K562 (cell line): ENCODE results near the gene SLCO3A1.

Experiments used
- SREBF2 ChIP-seq: sonication (generic); formaldehyde crosslinking; IDR thresholded peaks from 2 replicates; pipeline ENCODE4 v1.4.0; 2020; ENCODE audit warnings: mild to moderate bottlenecking, missing genetic modification reagents
- ZZZ3 ChIP-seq: fragments of 450-650 bp; IDR thresholded peaks from 2 replicates; pipeline ENCODE4 v1.6.1; 2016; ENCODE audit warnings: antibody characterized with exemption, mild to moderate bottlenecking, moderate library complexity

- TF ChIP-seq SREBF2 (CRISPR knock-in tag), result no peak
- TF ChIP-seq ZZZ3, result no peak
These were observed 247.2 kb downstream of the SLCO3A1 start for GRCh38 chr15:92100751-92101150.
